Measurements from ENCODE around the gene CCNG1. TPM values are rescaled to one million over a fixed set of nuclear protein-coding genes. Genes with fewer than 3 reads are reported as not detected.
"Not testable (repeated sequence)": the region's sequence is repeated elsewhere in the genome, so short reads cannot be mapped to it uniquely, and the experiment has no call there.

The CCNG1 gene
- 100 to 1,000 TPM; 114 to 116 TPM for total RNA-seq
- polyA plus RNA-seq (2013, experiment 1 of 2): 108 TPM
- polyA plus RNA-seq (2013, experiment 2 of 2): 114 TPM
- 46.0 to 288 (median 166) reads per million in 172 experiments for total RNA-seq

- peak; percentile 90 for ATAC-seq (ENCODE audit: poor library complexity)
- Histone ChIP-seq H3K9me3 (ENCODE audit: control insufficient read depth in 1 of 2, insufficient read depth in 1 of 2, low read length in 2 of 2) (no peaks in the 10 kb centered on the region), H3K36me3 (ENCODE audit: insufficient read depth, low read length) (peaks cover 21% of the 10 kb centered on the region), H3K4me1 (ENCODE audit: insufficient read depth, low read length) (peaks cover 21% of the 10 kb centered on the region), H3K27me3 (ENCODE audit: control insufficient read depth in 1 of 2, insufficient read depth in 2 of 2, low read length in 2 of 2) (no peaks in the 10 kb centered on the region), H3K4me3 (ENCODE audit: low read length) (peak within 1 kb of the TSS; percentile 75), H3K27ac (ENCODE audit: low read depth in 1 of 2, low read length in 2 of 2) (peak within 1 kb of the TSS; percentile 76 to 87)
- no peak for TF ChIP-seq CTCF (IDR thresholded peaks at IDR 0.05)
- Mint-ChIP-seq H3K4me1 (ENCODE audit: low read depth) (peaks cover 47% of the 10 kb centered on the region), H3K27me3 (no peaks in the 10 kb centered on the region), H3K36me3 (ENCODE audit: low read depth) (peaks cover 42% of the 10 kb centered on the region), H3K9me3 (no peaks in the 10 kb centered on the region), H3K4me3 (peak within 1 kb of the TSS; percentile 98), H3K27ac (peak within 1 kb of the TSS; percentile 98)
- CTCF ChIA-PET: interaction anchor here (1.2 to 1.7 kb wide), 3 partner anchors 11 to 68 kb away, joined by 4 to 6 read pairs (median 4); partner anchors contain the start of gene MAT2B
- POLR2A ChIA-PET: interaction anchor here (1.0 to 1.9 kb wide), 4 partner anchors 22 to 68 kb away, joined by 3 to 70 read pairs (median 18); partner anchors contain the start of genes HMMR, MAT2B and NUDCD2
- peak; percentile 72 to 95 (median 80) for DNase-seq
- intact Hi-C loops (cut with DNase I, micrococcal nuclease): loop anchor here (1.0 kb wide), 2 partner anchors 23 to 68 kb away; partner anchors contain the start of genes MAT2B (in 2 of the 2), HMMR (in 1 of the 2) and NUDCD2 (in 1 of the 2)
Observed at GRCh38 chr5:163437309-163438182, at the start of gene CCNG1. Gene CCNG1 (plus strand): TSS chr5:163437595. CDS start chr5:163439257, 1,662 bp downstream.

- Histone ChIP-seq H3K36me3 (ENCODE audit: insufficient read depth, low read length) (no peaks in the 10 kb centered on the region), H3K27me3 (ENCODE audit: control insufficient read depth in 1 of 2, insufficient read depth in 2 of 2, low read length in 2 of 2) (peaks cover 0 to 10% of the 10 kb centered on the region in 2 experiments), H3K4me1 (ENCODE audit: insufficient read depth, low read length) (no peaks in the 10 kb centered on the region), H3K9me3 (ENCODE audit: control insufficient read depth in 1 of 2, insufficient read depth in 1 of 2, low read length in 2 of 2) (no peaks in the 10 kb centered on the region), H3K4me3 (ENCODE audit: low read length) (no peak overlapping the region), H3K27ac (ENCODE audit: low read depth in 1 of 2, low read length in 2 of 2) (no peak overlapping the region)
- Mint-ChIP-seq H3K27ac (no peak overlapping the region), H3K4me3 (no peak overlapping the region), H3K9me3 (peaks cover 3% of the 10 kb centered on the region), H3K27me3 (peaks cover 33% of the 10 kb centered on the region), H3K4me1 (ENCODE audit: low read depth) (no peaks in the 10 kb centered on the region), H3K36me3 (ENCODE audit: low read depth) (no peaks in the 10 kb centered on the region)
- no peak for ATAC-seq (ENCODE audit: poor library complexity)
- intact Hi-C loops (cut with DNase I, micrococcal nuclease): no loop called here
- ChIA-PET CTCF (interaction anchor here (0.7 to 1.1 kb wide), 2 partner anchors 9 to 34 kb away, joined by 3 read pairs; no protein-coding TSS in a partner anchor), POLR2A (interaction anchor here (0.8 kb wide), 1 partner anchor 13 kb away, joined by 3 read pairs; no protein-coding TSS in a partner anchor)
- DNase-seq: no peak
- no peak for TF ChIP-seq CTCF (IDR thresholded peaks at IDR 0.05)
Observed at GRCh38 chr5:163395792-163396191, 41.6 kb upstream of the CCNG1 start.

- peaks cover 23% of the 10 kb centered on the region for H3K27me3 Mint-ChIP-seq
- H3K4me3 Mint-ChIP-seq; H3K9me3 ChIP-seq (ENCODE audit: control insufficient read depth in 1 of 2, insufficient read depth in 1 of 2, low read length in 2 of 2); H3K36me3 ChIP-seq (ENCODE audit: insufficient read depth, low read length); H3K27ac ChIP-seq (ENCODE audit: low read depth in 1 of 2, low read length in 2 of 2); H3K4me3 ChIP-seq (ENCODE audit: low read length); H3K4me1 Mint-ChIP-seq (ENCODE audit: low read depth); H3K36me3 Mint-ChIP-seq (ENCODE audit: low read depth); H3K27ac Mint-ChIP-seq; intact Hi-C loops (cut with DNase I, micrococcal nuclease); ATAC-seq (ENCODE audit: poor library complexity); H3K4me1 ChIP-seq (ENCODE audit: insufficient read depth, low read length); POLR2A ChIA-PET; H3K9me3 Mint-ChIP-seq: not testable (repeated sequence)
- DNase-seq: peak in 2 of 14 experiments; percentile 2 to 12
- H3K27me3 ChIP-seq (ENCODE audit: control insufficient read depth in 1 of 2, insufficient read depth in 2 of 2, low read length in 2 of 2): peaks cover 0 to 10% of the 10 kb centered on the region in 2 experiments
- CTCF ChIA-PET: interaction anchor here (0.6 to 1.1 kb wide), 2 partner anchors 10 to 50 kb away, joined by 3 read pairs; no protein-coding TSS in a partner anchor
Observed at GRCh38 chr5:163396818-163397340, 40.5 kb upstream of the CCNG1 start.
